ENCODE measurements around the gene ATP1B3.
A peak's percentile ranks its signal among the peaks of the same experiment; 100 is the strongest.

The ATP1B3 gene

DNA sequence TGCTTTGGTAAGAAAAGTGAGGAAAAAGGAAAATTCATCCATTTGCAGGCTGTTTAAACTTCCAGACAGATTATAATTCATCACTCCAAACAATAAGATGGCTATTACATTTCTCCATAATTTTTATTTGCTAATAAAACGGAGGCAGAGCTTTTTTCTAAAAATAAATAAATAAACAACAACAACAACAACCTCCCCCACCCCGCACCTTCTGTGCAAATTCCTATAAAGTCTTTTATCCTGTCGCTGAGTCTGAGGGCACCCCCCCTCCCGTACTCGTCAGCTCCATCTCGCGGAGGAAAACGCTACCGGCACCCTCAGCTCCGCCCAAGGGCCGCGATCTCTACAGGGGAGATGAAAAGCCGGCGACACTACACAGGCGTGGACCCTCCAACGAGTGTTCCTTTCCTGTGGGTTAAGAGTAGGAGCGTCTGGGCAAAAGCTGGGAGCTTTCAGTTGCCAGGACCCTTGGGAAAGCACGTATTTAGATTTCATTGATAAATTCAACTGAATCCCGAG is 1.0 kb upstream of the ATP1B3 start:
- no peak overlapping the region for H2BK5ac ChIP-seq (ENCODE audit: low read length)
- peak overlapping the region; percentile 77 for H3K4me2 ChIP-seq (ENCODE audit: low read length)
- no peak overlapping the region for H4K5ac ChIP-seq (ENCODE audit: low read length)
- H3K23ac ChIP-seq (ENCODE audit: low read length), result no peak overlapping the region
- no CpG with 5 or more reads among the region's 19 CpGs for WGBS (ENCODE audit: extremely low coverage, insufficient coverage, low lambda C conversion rate)
- peak overlapping the region; percentile 25 for H3K18ac ChIP-seq (ENCODE audit: low read length)
- H3K4me1 ChIP-seq (ENCODE audit: control insufficient read depth, low read depth, low read length), result no peaks in the 10 kb centered on the region
- no peak overlapping the region for H2AK5ac ChIP-seq (ENCODE audit: low read length)
- H3K36me3 ChIP-seq (ENCODE audit: control insufficient read depth, insufficient read depth, low read length), result no peaks in the 10 kb centered on the region
- no peaks in the 10 kb centered on the region for H3K27me3 ChIP-seq (ENCODE audit: insufficient read depth, low read length, poor library complexity)
- peaks cover 30% of the 10 kb centered on the region for H3K79me2 ChIP-seq (ENCODE audit: control insufficient read depth, insufficient read depth, low read length)
- peaks cover 2% of the 10 kb centered on the region for H3K79me1 ChIP-seq (ENCODE audit: low read length)
- DNase-seq, result peak; percentile 90
- H4K8ac ChIP-seq (ENCODE audit: low read depth, low read length), result no peak overlapping the region
- no peak overlapping the region for H2BK120ac ChIP-seq (ENCODE audit: low read depth, low read length)
- H3K9ac ChIP-seq (ENCODE audit: low read length), result peak overlapping the region; percentile 64
- peak overlapping the region; percentile 68 for H3K4me3 ChIP-seq (ENCODE audit: low read length)
- H3K4ac ChIP-seq (ENCODE audit: low read depth, low read length), result no peak overlapping the region
- no peak overlapping the region for H2BK15ac ChIP-seq (replicated peaks; ENCODE audit: low read depth)
- H3K27ac ChIP-seq (ENCODE audit: low read depth, low read length), result peak overlapping the region; percentile 84
- H3K56ac ChIP-seq (ENCODE audit: low read length), result peak overlapping the region; percentile 85

DNA sequence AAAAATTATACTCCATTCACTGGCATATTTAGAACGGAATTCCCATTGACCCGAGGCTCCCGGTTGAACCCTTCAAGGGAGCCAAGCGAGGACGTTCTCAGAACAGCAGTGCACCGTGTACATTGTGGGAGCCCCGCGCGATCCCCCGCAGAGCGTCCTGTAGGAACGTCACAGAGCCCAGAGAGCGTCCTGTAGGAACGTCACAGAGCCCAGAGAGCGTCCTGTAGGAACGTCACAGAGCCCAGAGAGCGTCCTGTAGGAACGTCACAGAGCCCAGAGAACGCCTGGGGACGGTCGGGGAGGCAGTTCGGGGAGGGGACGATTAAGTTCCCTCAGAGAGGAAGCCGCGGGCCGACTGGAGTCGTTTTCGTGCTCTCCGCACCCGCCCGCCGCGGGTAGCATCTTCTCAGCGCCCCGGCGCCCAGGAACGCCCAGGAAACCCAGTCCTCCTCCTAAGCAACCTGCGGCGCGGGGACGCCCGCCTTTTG is 506 bp upstream of the ATP1B3 start:
- Histone ChIP-seq H3K18ac (ENCODE audit: low read length) (peak overlapping the region; percentile 39), H2BK5ac (ENCODE audit: low read length) (no peak overlapping the region), H3K56ac (ENCODE audit: low read length) (peak overlapping the region; percentile 85), H3K79me1 (ENCODE audit: low read length) (peaks cover 2% of the 10 kb centered on the region), H3K27ac (ENCODE audit: low read depth, low read length) (peak overlapping the region; percentile 84), H2BK15ac (replicated peaks; ENCODE audit: low read depth) (no peak overlapping the region), H3K4me2 (ENCODE audit: low read length) (peak overlapping the region; percentile 77), H3K79me2 (ENCODE audit: control insufficient read depth, insufficient read depth, low read length) (peaks cover 33% of the 10 kb centered on the region), H3K4ac (ENCODE audit: low read depth, low read length) (peak overlapping the region; percentile 48), H4K8ac (ENCODE audit: low read depth, low read length) (peak overlapping the region; percentile 66), H3K9ac (ENCODE audit: low read length) (peak overlapping the region; percentile 64), H3K4me1 (ENCODE audit: control insufficient read depth, low read depth, low read length) (no peaks in the 10 kb centered on the region), H3K4me3 (ENCODE audit: low read length) (peak overlapping the region; percentile 68), H2BK120ac (ENCODE audit: low read depth, low read length) (no peak overlapping the region), H2AK5ac (ENCODE audit: low read length) (no peak overlapping the region), H3K23ac (ENCODE audit: low read length) (no peak overlapping the region), H3K36me3 (ENCODE audit: control insufficient read depth, insufficient read depth, low read length) (no peaks in the 10 kb centered on the region), H3K27me3 (ENCODE audit: insufficient read depth, low read length, poor library complexity) (no peaks in the 10 kb centered on the region), H4K5ac (ENCODE audit: low read length) (no peak overlapping the region)
- WGBS (ENCODE audit: extremely low coverage, insufficient coverage, low lambda C conversion rate), result no CpG with 5 or more reads among the region's 42 CpGs
- DNase-seq, result peak; percentile 90

DNA sequence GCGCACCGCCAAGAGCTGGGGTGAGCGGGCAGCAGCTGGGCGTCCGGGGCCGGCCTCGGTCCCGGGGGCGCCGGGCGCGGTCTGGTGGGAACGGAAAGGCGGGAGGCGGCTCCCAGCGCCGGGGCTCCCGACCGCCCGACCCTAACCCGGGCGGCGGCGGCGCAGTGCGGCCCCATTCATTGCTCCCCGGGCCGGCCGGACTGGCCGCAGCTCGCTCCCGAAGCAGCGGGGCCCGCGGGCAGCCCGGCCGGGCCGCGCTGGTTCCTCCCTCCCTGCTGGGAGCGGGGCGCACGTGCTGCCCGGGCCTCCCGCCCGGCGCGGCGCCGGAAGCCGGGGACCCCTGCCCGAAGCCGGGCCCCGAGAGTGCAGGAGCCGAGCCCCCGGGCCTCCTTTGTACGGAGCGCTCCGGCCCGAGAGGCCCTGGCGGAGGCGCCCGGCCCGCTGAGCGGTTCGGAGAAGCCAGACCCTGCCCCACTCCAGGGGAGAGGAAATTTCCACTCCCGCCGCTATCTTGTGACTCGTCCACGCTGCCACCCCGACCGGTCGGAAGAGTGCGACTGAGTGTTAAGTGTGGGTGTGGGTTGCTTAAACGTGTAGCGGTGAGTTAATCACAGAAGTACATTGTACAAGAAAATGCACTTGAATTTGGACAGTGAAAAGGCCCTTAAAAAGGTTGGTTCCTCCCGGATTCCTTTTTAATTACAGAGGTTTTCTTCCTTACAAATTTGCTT is 613 bp downstream of the ATP1B3 start:
- Histone ChIP-seq H2BK15ac (replicated peaks; ENCODE audit: low read depth) (peak overlapping the region; percentile 74), H3K4ac (ENCODE audit: low read depth, low read length) (peak overlapping the region; percentile 60), H3K79me1 (ENCODE audit: low read length) (peaks cover 6% of the 10 kb centered on the region), H3K79me2 (ENCODE audit: control insufficient read depth, insufficient read depth, low read length) (peaks cover 42% of the 10 kb centered on the region), H3K4me1 (ENCODE audit: control insufficient read depth, low read depth, low read length) (peaks cover 2% of the 10 kb centered on the region), H3K27me3 (ENCODE audit: insufficient read depth, low read length, poor library complexity) (no peaks in the 10 kb centered on the region), H2BK120ac (ENCODE audit: low read depth, low read length) (peak overlapping the region; percentile 83), H3K18ac (ENCODE audit: low read length) (peak overlapping the region; percentile 99), H3K27ac (ENCODE audit: low read depth, low read length) (peak overlapping the region; percentile 91), H4K5ac (ENCODE audit: low read length) (no peak overlapping the region), H3K23ac (ENCODE audit: low read length) (peak overlapping the region; percentile 85), H3K56ac (ENCODE audit: low read length) (peak overlapping the region; percentile 92), H2AK5ac (ENCODE audit: low read length) (no peak overlapping the region), H3K4me3 (ENCODE audit: low read length) (peak overlapping the region; percentile 97), H2BK5ac (ENCODE audit: low read length) (peak overlapping the region; percentile 35), H3K4me2 (ENCODE audit: low read length) (peak overlapping the region; percentile 71), H3K9ac (ENCODE audit: low read length) (peak overlapping the region; percentile 91), H4K8ac (ENCODE audit: low read depth, low read length) (peak overlapping the region; percentile 1), H3K36me3 (ENCODE audit: control insufficient read depth, insufficient read depth, low read length) (no peaks in the 10 kb centered on the region)
- WGBS (ENCODE audit: extremely low coverage, insufficient coverage, low lambda C conversion rate), result no CpG with 5 or more reads among the region's 76 CpGs
- DNase-seq, result peak; percentile 59

DNA sequence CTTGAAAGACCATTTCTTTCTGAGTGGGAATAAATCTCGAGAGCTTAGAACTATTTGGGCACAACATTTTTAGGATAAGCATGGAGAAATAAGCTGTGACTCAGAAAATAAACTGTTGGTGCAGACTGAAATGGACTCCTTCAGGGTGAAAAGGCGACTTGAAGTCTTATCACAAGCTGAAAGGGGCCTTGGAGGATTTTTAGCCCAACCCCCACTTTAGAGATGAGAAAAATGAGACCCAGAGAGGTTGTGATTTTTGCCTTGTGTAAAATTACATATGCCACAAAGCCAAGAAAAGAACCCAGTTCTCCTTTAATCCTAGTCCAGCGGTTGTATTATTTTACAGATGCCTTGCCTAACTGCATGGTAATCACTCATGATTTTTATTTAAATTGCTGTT is 1.5 kb downstream of the ATP1B3 start:
- Histone ChIP-seq H3K79me1 (ENCODE audit: low read length) (peaks cover 7% of the 10 kb centered on the region), H3K4me2 (ENCODE audit: low read length) (peak overlapping the region; percentile 71), H3K4ac (ENCODE audit: low read depth, low read length) (no peak overlapping the region), H4K5ac (ENCODE audit: low read length) (no peak overlapping the region), H3K4me1 (ENCODE audit: control insufficient read depth, low read depth, low read length) (peaks cover 2% of the 10 kb centered on the region), H4K8ac (ENCODE audit: low read depth, low read length) (no peak overlapping the region), H3K27me3 (ENCODE audit: insufficient read depth, low read length, poor library complexity) (no peaks in the 10 kb centered on the region), H2BK15ac (replicated peaks; ENCODE audit: low read depth) (no peak overlapping the region), H3K56ac (ENCODE audit: low read length) (peak overlapping the region; percentile 56), H3K36me3 (ENCODE audit: control insufficient read depth, insufficient read depth, low read length) (no peaks in the 10 kb centered on the region), H3K79me2 (ENCODE audit: control insufficient read depth, insufficient read depth, low read length) (peaks cover 48% of the 10 kb centered on the region), H2BK120ac (ENCODE audit: low read depth, low read length) (no peak overlapping the region), H2BK5ac (ENCODE audit: low read length) (no peak overlapping the region), H3K9ac (ENCODE audit: low read length) (peak overlapping the region; percentile 91), H2AK5ac (ENCODE audit: low read length) (no peak overlapping the region), H3K18ac (ENCODE audit: low read length) (no peak overlapping the region), H3K23ac (ENCODE audit: low read length) (no peak overlapping the region), H3K27ac (ENCODE audit: low read depth, low read length) (no peak overlapping the region), H3K4me3 (ENCODE audit: low read length) (peak overlapping the region; percentile 53)
- WGBS (ENCODE audit: extremely low coverage, insufficient coverage, low lambda C conversion rate), result no CpG with 5 or more reads among the region's 3 CpGs
- peak; percentile 44 for DNase-seq

DNA sequence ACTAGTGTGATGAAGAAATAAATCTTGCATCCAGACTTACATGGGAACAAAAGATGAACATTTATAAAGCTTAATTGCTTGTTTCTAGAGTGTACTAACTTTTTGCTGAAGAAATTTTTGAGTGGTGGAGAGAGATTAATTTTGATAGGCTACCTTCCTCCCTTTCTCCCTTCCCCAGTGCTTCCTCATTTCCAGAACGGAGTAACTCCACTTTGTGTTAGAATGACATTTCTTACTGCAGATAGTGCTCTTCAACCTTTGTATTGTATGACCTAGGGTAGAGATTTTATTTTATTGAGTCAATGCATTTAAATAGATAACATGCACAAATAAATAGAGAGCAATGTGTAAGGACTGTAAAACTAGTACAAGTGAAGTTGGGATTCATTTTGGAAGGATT is 1.9 kb downstream of the ATP1B3 start:
- H3K36me3 ChIP-seq (ENCODE audit: control insufficient read depth, insufficient read depth, low read length), result no peaks in the 10 kb centered on the region
- peak overlapping the region; percentile 56 for H3K56ac ChIP-seq (ENCODE audit: low read length)
- no peak overlapping the region for H4K5ac ChIP-seq (ENCODE audit: low read length)
- peaks cover 8% of the 10 kb centered on the region for H3K79me1 ChIP-seq (ENCODE audit: low read length)
- H3K4me2 ChIP-seq (ENCODE audit: low read length), result peak overlapping the region; percentile 71
- H2BK5ac ChIP-seq (ENCODE audit: low read length), result no peak overlapping the region
- H3K27me3 ChIP-seq (ENCODE audit: insufficient read depth, low read length, poor library complexity), result no peaks in the 10 kb centered on the region
- H3K27ac ChIP-seq (ENCODE audit: low read depth, low read length), result no peak overlapping the region
- DNase-seq, result no peak
- WGBS (ENCODE audit: extremely low coverage, insufficient coverage, low lambda C conversion rate), result no CpG with 5 or more reads among the region's 1 CpG
- peaks cover 2% of the 10 kb centered on the region for H3K4me1 ChIP-seq (ENCODE audit: control insufficient read depth, low read depth, low read length)
- H2AK5ac ChIP-seq (ENCODE audit: low read length), result no peak overlapping the region
- peaks cover 53% of the 10 kb centered on the region for H3K79me2 ChIP-seq (ENCODE audit: control insufficient read depth, insufficient read depth, low read length)
- H3K23ac ChIP-seq (ENCODE audit: low read length), result no peak overlapping the region
- no peak overlapping the region for H2BK15ac ChIP-seq (replicated peaks; ENCODE audit: low read depth)
- no peak overlapping the region for H3K4ac ChIP-seq (ENCODE audit: low read depth, low read length)
- H3K9ac ChIP-seq (ENCODE audit: low read length), result peak overlapping the region; percentile 91
- no peak overlapping the region for H4K8ac ChIP-seq (ENCODE audit: low read depth, low read length)
- peak overlapping the region; percentile 53 for H3K4me3 ChIP-seq (ENCODE audit: low read length)
- H3K18ac ChIP-seq (ENCODE audit: low read length), result no peak overlapping the region
- H2BK120ac ChIP-seq (ENCODE audit: low read depth, low read length), result no peak overlapping the region

All from mesendoderm (in vitro differentiated cells).